SK-N-SH treated with all-trans-retinoic acid at 6 μM for 48 hours (cell line): Measurements from ENCODE around the gene TNFAIP8.

Experiments
- ARNTL ChIP-seq: fragments of 450-650 bp; formaldehyde crosslinking; IDR thresholded peaks from 2 replicates; pipeline ENCODE4 v1.5.0; 2020; ENCODE audit warnings: low read depth, mild to moderate bottlenecking, moderate library complexity, borderline replicate concordance
- TF ChIP-seq, protein P1 (sequence below): fragments of 250-450 bp; sonication (Bioruptor Pico); IDR thresholded peaks from 2 replicates; pipeline ENCODE4 v1.8.0; 2020; ENCODE audit warnings: mild to moderate bottlenecking, moderate library complexity, borderline replicate concordance

DNA sequence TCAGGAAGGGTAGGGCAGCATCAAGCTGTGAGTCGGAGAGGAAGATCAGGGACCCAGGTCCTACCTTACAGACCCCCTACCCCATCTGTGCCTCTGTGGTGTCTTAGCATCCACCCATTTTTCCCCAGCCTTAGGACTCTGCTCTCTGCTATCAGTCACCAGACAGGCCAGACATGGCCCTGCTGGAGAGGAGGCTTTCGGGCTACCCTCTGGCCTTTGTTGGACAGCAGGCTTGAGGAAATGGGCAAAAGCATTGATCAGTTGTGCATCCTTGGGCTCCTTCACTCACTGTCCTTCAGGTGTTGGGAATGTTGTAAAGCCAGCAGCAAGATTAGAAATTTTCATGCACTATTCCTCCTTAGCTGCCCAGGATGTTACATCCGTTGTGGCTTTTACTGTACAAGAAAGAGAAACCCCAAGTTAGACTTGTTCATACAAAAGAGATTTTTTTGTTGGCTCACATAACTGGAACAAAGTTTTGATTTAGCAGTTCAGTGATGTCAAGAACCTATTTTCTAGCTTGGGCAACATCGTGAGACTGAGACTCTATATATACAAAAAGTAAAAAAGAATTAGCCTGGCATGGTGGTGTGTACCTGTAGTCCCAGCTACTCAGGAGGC is 17.4 kb upstream of the TNFAIP8 start:
- TF ChIP-seq, protein P1, sequence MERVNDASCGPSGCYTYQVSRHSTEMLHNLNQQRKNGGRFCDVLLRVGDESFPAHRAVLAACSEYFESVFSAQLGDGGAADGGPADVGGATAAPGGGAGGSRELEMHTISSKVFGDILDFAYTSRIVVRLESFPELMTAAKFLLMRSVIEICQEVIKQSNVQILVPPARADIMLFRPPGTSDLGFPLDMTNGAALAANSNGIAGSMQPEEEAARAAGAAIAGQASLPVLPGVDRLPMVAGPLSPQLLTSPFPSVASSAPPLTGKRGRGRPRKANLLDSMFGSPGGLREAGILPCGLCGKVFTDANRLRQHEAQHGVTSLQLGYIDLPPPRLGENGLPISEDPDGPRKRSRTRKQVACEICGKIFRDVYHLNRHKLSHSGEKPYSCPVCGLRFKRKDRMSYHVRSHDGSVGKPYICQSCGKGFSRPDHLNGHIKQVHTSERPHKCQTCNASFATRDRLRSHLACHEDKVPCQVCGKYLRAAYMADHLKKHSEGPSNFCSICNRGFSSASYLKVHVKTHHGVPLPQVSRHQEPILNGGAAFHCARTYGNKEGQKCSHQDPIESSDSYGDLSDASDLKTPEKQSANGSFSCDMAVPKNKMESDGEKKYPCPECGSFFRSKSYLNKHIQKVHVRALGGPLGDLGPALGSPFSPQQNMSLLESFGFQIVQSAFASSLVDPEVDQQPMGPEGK (CRISPR knock-in tag), result no peak
- TF ChIP-seq ARNTL, result no peak
